ENCODE measurements around the gene GAL3ST2.

GAL3ST2 gene

DNA sequence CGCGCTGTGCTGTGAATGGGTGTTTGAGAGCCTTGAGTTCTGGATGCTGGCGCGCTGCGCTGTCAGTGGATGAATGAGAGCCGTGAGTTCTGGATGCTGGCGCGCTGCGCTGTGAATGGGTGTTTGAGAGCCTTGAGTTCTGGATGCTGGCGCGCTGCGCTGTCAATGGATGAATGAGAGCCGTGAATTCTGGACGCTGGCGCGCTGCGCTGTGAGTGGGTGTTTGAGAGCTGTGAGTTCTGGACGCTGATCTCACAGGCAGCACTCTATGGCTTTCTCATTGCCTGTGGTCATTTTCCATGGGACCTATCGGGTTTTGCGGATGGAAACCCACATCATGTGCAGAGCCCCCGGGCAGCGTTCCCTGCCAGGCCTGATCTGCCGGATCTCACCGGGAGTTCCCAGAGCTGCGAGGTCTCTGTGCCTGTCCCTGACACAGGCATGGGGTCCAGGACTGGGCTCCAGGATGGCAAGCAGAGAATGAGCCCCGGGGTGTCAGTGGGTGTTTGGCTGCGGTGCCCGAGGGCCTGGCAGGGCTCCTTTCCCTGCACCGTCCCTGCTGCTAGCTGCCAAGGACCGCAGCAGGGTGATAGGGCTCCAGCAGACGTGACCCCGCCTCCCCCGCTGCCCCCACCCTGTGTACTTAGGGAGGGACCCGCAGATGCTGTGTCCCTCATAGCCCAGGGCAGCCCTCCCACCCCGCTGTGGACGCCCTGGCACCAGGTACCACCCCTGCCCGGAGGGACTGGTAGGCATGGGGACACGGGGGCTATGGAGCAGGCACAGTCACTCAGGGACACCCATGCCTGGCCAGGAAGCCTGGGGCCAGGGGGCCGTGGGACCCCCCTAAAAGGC is 72.4 kb downstream of the GAL3ST2 start:
- DNase-seq, result no peak

DNA sequence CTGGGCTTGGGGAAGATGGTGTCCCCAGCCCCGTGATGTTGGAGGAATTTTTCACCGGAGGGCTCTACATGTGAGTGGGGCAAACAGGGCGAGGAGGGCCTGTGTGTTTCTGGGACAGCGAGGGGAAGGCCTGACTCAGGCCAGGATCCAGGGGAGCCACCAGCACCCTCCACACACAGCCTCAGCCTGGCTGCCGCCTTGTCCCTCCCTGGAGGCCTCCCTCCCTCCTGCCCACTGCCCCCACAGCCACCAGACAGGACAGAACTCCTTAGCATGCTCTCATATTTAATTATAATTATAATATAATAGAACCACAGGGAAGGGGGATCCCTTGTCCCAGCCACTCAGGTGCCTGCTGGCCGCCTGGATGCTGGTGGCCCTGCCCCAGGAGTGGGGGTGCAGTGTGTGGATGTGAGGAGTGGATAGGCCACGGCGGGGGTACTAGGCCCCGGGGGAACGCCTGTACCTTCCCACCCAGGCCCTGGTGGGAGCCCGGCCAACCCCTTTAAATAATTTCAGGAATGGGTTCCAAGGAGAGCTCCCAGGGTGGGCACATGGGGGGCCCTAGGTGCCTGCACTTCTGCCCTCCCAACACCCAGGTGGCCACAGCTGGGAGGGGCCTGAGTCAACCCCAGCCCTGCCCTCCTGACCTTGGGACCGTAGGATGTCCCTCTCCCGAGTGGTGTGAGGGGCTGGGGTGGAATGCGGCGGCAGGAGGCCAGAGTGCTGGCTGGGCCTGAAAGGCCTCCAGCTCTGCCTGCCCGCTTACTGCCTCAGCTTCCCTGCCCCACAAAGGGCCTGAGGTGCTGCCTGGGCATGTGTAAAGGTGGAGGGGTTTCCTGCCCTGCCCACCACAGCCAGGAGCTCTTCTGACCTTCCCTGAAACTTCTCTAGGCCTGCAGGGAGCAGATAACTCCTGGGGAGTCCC is 73.3 kb downstream of the GAL3ST2 start:
- no peak for DNase-seq

DNA sequence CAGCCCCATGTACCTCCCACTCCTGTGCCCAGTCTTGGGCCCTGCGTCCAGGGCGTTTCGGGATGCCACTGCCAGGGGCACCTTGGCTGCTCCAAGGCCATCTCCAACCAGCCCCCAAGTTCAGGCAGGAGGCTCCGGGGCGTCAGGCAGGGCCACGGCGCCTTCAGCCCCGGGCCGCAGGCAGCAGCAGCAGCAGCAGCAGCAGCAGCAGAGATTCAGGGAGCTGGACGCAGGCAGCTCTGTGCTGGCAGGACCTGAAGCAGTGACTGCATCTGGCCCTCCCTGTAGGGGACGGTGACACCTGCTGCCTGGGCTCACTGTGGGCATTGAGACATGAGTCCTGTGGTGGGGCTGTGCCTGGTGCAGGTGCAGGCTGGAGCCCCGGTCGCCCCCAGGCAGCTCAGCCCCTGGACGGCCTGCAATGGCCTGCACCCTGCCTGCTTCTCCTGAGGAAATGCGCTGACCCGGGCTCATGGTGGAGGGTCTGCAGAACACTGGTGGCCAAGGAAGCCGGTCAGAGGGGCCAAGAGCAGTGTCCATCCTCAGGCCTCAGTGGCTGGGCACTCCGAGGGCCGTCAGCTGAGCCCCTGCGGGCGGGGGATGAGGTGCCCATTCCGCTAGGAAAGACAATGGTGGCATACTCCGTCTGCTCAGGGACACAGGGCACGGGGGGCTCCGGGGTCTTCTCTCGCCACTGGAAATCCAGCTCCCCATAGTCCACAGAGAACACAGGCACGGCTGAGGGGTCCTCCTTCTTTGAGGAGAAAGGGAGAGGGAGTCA is 74.1 kb downstream of the GAL3ST2 start:
- no peak for DNase-seq

DNA sequence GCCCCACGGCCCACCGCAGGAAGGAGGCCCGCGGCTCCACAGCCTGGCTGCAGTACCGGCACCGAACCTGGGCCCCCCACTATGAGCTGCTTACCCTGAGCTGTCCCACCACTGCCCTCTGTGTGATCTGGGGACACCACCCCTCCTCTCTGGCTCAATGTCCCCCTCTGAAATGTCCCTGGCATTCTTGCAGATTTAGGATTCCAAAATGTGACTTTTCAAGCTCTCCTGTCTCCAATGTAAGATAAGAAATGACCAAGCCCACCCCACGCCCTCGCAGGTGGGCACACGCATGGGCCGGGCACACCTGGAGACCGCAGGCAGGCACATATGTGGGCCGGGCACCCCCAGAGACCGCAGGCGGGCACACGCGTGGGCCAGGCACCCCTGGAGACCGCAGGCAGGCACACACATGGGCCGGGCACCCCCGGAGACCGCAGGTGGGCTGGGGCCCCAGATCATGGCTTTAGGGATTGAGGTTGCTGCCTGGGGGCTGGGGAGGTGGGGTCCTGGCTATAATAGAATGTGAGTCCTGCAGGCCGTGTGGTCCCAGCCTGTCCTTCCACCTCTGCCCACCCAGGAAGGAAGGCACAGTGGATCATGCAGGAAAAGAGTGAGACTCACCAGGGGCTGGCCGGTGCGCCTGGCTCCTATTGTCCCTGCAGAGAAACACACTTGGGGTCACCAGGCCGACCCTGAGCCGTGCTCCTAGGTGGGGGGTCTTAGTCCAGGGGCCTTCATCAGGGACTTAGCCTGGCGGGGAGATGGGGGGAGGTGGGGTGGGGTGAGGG is 74.9 kb downstream of the GAL3ST2 start:
- no peak for DNase-seq

DNA sequence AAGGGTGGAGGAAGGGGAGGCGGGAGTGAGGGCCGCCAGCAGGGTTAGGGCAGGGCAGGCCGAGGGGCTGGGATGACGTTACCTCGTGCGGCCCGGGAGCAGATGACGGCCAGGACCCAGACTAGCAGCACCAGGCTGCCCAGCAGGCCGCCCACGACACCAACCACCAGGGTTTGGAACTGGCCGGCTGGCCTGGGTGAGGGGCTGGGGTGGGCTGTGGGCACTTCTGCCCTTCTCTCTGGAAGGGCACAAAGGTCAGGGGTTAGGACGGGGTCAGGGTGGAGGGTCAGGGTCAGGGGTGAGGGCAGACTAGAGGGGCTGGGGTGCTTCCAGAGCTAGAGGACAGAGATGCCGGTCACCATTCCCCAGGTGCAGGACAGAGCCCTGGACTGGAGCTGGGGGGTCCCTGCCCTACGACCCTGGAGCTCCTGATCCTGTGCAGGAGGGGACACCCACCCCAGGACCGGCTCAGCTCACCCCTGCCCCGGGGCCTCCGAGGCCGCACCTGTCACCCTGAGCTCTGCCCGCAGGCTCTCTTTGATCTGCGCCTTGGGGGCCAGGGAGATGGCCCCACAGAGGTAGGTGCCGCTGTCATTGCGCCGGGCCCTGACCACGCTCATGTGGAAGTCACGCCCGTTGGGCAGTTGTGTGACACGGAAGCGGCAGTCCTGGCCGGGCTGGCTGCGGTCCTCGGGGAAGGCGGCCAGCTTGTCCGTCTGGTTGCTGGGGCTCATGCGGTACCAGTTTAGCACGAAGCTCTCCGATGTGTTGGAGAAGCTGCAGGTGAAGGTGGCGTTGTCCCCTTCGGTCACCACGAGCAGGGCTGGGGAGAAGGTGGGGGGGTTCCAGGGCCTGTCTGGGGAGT is 75.7 kb downstream of the GAL3ST2 start:
- no peak for DNase-seq

DNA sequence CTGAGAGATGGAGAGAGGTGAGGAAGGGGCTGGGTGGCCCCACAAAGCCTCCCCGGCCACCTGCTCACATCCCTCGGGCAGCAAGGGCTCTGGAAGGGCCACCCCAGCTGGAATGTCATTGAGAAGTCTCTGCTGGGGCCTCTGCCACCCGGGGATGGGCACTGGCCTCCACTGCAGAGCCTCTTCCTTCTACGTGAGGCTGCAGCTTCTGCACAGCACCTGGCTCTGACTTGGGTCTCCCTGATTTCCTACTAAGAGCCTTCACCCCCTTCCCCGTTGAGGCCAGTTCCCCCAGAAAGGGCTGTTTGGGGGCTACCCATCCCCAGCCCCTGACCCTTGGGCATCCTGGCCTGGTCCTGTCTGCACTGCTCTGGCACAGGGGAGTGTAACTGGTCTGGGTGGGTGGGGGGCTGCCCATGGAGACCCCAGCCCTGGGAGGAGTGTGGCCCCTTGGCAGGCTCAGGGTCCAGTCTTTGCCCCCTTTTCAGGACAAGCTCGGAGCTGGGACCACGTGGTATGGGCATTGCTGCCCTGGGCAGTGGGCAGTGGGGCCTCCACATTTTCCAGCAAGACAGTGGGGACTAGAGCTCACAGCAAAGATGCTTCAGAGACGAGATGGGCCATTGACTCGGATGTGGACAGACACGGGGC is 76.5 kb downstream of the GAL3ST2 start:
- no peak for DNase-seq

Data from NK-92 treated with Interleukin-12 subunit alpha and Interleukin-12 subunit beta, amount 100 ng/mL, for 24 hours (cell line).